ENCODE results near the gene FGF19. TPM values are rescaled to one million over a fixed set of nuclear protein-coding genes. Genes with fewer than 3 reads are reported as not detected.

FGF19 gene
- total and polyA plus RNA-seq, 5 donors from 2014 or later = not detected

GRCh38 chr11:69664103-69664775, 39.6 kb downstream of the FGF19 start:
- Histone ChIP-seq H3K27ac (ENCODE audit: insufficient read depth, low read length, poor library complexity, severe bottlenecking) (no peak overlapping the region), H3K4me1 (ENCODE audit: control insufficient read depth, insufficient read depth, low read length, poor library complexity, severe bottlenecking) (no peaks in the 10 kb centered on the region), H3K4me3 (ENCODE audit: low read depth, low read length) (no peak overlapping the region), H3K36me3 (ENCODE audit: control insufficient read depth, insufficient read depth, low read length) (peaks cover 49% of the 10 kb centered on the region), H3K27me3 (ENCODE audit: control insufficient read depth, insufficient read depth, low read length) (no peaks in the 10 kb centered on the region), H3K9me3 (ENCODE audit: control insufficient read depth in 2 of 2, low read length in 2 of 2) (no peaks in the 10 kb centered on the region)
- Mint-ChIP-seq H3K27ac (peak overlapping the region in 1 of 3 donors; percentile 82), H3K4me1 (peaks cover 0 to 9% (median 4%) of the 10 kb centered on the region in 4 donors), H3K9me3 (no peaks in the 10 kb centered on the region), H3K36me3 (peaks cover 25% of the 10 kb centered on the region), H3K4me3 (peak overlapping the region in 1 of 4 donors; percentile 43), H3K27me3 (no peaks in the 10 kb centered on the region)
- no peak for ATAC-seq (ENCODE audit: low read depth in 2 of 2)
- DNase-seq = no peak

GRCh38 chr11:69663326-69663725, 40.5 kb downstream of the FGF19 start:
- no peak for ATAC-seq (ENCODE audit: low read depth in 2 of 2)
- Mint-ChIP-seq H3K27me3 (no peaks in the 10 kb centered on the region), H3K9me3 (no peaks in the 10 kb centered on the region), H3K4me1 (peaks cover 0 to 9% (median 3%) of the 10 kb centered on the region in 4 donors), H3K27ac (no peak overlapping the region), H3K4me3 (no peak overlapping the region), H3K36me3 (peaks cover 25% of the 10 kb centered on the region)
- H3K4me3 ChIP-seq (ENCODE audit: low read depth, low read length) = no peak overlapping the region
- no peaks in the 10 kb centered on the region for H3K9me3 ChIP-seq (ENCODE audit: control insufficient read depth in 2 of 2, low read length in 2 of 2)
- no peak for DNase-seq
- no peak overlapping the region for H3K27ac ChIP-seq (ENCODE audit: insufficient read depth, low read length, poor library complexity, severe bottlenecking)
- no peaks in the 10 kb centered on the region for H3K27me3 ChIP-seq (ENCODE audit: control insufficient read depth, insufficient read depth, low read length)
- no peaks in the 10 kb centered on the region for H3K4me1 ChIP-seq (ENCODE audit: control insufficient read depth, insufficient read depth, low read length, poor library complexity, severe bottlenecking)
- H3K36me3 ChIP-seq (ENCODE audit: control insufficient read depth, insufficient read depth, low read length) = peaks cover 47% of the 10 kb centered on the region

GRCh38 chr11:69662806-69663205, 41.0 kb downstream of the FGF19 start:
- no peaks in the 10 kb centered on the region for H3K4me1 ChIP-seq (ENCODE audit: control insufficient read depth, insufficient read depth, low read length, poor library complexity, severe bottlenecking)
- no peak overlapping the region for H3K27ac Mint-ChIP-seq
- no peak for DNase-seq
- H3K27ac ChIP-seq (ENCODE audit: insufficient read depth, low read length, poor library complexity, severe bottlenecking) = no peak overlapping the region
- peaks cover 0 to 4% (median 2%) of the 10 kb centered on the region in 4 donors for H3K4me1 Mint-ChIP-seq
- H3K9me3 Mint-ChIP-seq = no peaks in the 10 kb centered on the region
- no peaks in the 10 kb centered on the region for H3K27me3 ChIP-seq (ENCODE audit: control insufficient read depth, insufficient read depth, low read length)
- no peaks in the 10 kb centered on the region for H3K27me3 Mint-ChIP-seq
- no peak overlapping the region for H3K4me3 Mint-ChIP-seq
- no peak for ATAC-seq (ENCODE audit: low read depth in 2 of 2)
- H3K36me3 Mint-ChIP-seq = peaks cover 23% of the 10 kb centered on the region
- H3K4me3 ChIP-seq (ENCODE audit: low read depth, low read length) = no peak overlapping the region
- H3K9me3 ChIP-seq (ENCODE audit: control insufficient read depth in 2 of 2, low read length in 2 of 2) = no peaks in the 10 kb centered on the region
- peaks cover 45% of the 10 kb centered on the region for H3K36me3 ChIP-seq (ENCODE audit: control insufficient read depth, insufficient read depth, low read length)

GRCh38 chr11:69662021-69662698, 41.7 kb downstream of the FGF19 start:
- peaks cover 0 to 3% (median 0%) of the 10 kb centered on the region in 4 donors for H3K4me1 Mint-ChIP-seq

GRCh38 chr11:69661413-69661715, 42.5 kb downstream of the FGF19 start:
- Mint-ChIP-seq H3K36me3 (peaks cover 15% of the 10 kb centered on the region), H3K9me3 (no peaks in the 10 kb centered on the region), H3K4me1 (peaks cover 0 to 3% (median 0%) of the 10 kb centered on the region in 4 donors), H3K4me3 (no peak overlapping the region), H3K27me3 (no peaks in the 10 kb centered on the region), H3K27ac (peak overlapping the region in 1 of 3 donors; percentile 62)
- Histone ChIP-seq H3K4me3 (ENCODE audit: low read depth, low read length) (no peak overlapping the region), H3K4me1 (ENCODE audit: control insufficient read depth, insufficient read depth, low read length, poor library complexity, severe bottlenecking) (no peaks in the 10 kb centered on the region), H3K36me3 (ENCODE audit: control insufficient read depth, insufficient read depth, low read length) (peaks cover 31% of the 10 kb centered on the region), H3K9me3 (ENCODE audit: control insufficient read depth in 2 of 2, low read length in 2 of 2) (no peaks in the 10 kb centered on the region), H3K27ac (ENCODE audit: insufficient read depth, low read length, poor library complexity, severe bottlenecking) (no peak overlapping the region), H3K27me3 (ENCODE audit: control insufficient read depth, insufficient read depth, low read length) (no peaks in the 10 kb centered on the region)
- no peak for ATAC-seq (ENCODE audit: low read depth in 2 of 2)
- no peak for DNase-seq

More at GRCh38 chr11:69662021-69662698, 41.7 kb downstream of the FGF19 start:
- no peak overlapping the region for H3K4me3 Mint-ChIP-seq
- no peak overlapping the region for H3K27ac Mint-ChIP-seq
- Histone ChIP-seq H3K36me3 (ENCODE audit: control insufficient read depth, insufficient read depth, low read length) (peaks cover 39% of the 10 kb centered on the region), H3K27me3 (ENCODE audit: control insufficient read depth, insufficient read depth, low read length) (no peaks in the 10 kb centered on the region), H3K4me3 (ENCODE audit: low read depth, low read length) (no peak overlapping the region), H3K9me3 (ENCODE audit: control insufficient read depth in 2 of 2, low read length in 2 of 2) (no peaks in the 10 kb centered on the region), H3K27ac (ENCODE audit: insufficient read depth, low read length, poor library complexity, severe bottlenecking) (no peak overlapping the region), H3K4me1 (ENCODE audit: control insufficient read depth, insufficient read depth, low read length, poor library complexity, severe bottlenecking) (no peaks in the 10 kb centered on the region)
- no peaks in the 10 kb centered on the region for H3K9me3 Mint-ChIP-seq
- DNase-seq (no peak), ATAC-seq (ENCODE audit: low read depth in 2 of 2) (no peak)
- H3K36me3 Mint-ChIP-seq = peaks cover 16% of the 10 kb centered on the region
- H3K27me3 Mint-ChIP-seq = no peaks in the 10 kb centered on the region

GRCh38 chr11:69660001-69660500, 43.8 kb downstream of the FGF19 start:
- Histone ChIP-seq H3K27me3 (ENCODE audit: control insufficient read depth, insufficient read depth, low read length) (no peaks in the 10 kb centered on the region), H3K4me1 (ENCODE audit: control insufficient read depth, insufficient read depth, low read length, poor library complexity, severe bottlenecking) (no peaks in the 10 kb centered on the region), H3K9me3 (ENCODE audit: control insufficient read depth in 2 of 2, low read length in 2 of 2) (no peaks in the 10 kb centered on the region), H3K36me3 (ENCODE audit: control insufficient read depth, insufficient read depth, low read length) (peaks cover 21% of the 10 kb centered on the region), H3K27ac (ENCODE audit: insufficient read depth, low read length, poor library complexity, severe bottlenecking) (no peak overlapping the region), H3K4me3 (ENCODE audit: low read depth, low read length) (no peak overlapping the region)
- no peak overlapping the region for H3K27ac Mint-ChIP-seq
- peaks cover 13% of the 10 kb centered on the region for H3K36me3 Mint-ChIP-seq
- H3K27me3 Mint-ChIP-seq = no peaks in the 10 kb centered on the region
- no peak overlapping the region for H3K4me3 Mint-ChIP-seq
- DNase-seq = no peak
- no peaks in the 10 kb centered on the region for H3K9me3 Mint-ChIP-seq
- no peak for ATAC-seq (ENCODE audit: low read depth in 2 of 2)
- H3K4me1 Mint-ChIP-seq = peaks cover 0 to 3% (median 0%) of the 10 kb centered on the region in 4 donors

GRCh38 chr11:69659591-69659990, 44.2 kb downstream of the FGF19 start:
- Mint-ChIP-seq H3K4me3 (no peak overlapping the region), H3K36me3 (peaks cover 9% of the 10 kb centered on the region), H3K9me3 (no peaks in the 10 kb centered on the region), H3K27ac (no peak overlapping the region), H3K4me1 (peaks cover 0 to 3% (median 0%) of the 10 kb centered on the region in 4 donors), H3K27me3 (no peaks in the 10 kb centered on the region)
- Histone ChIP-seq H3K36me3 (ENCODE audit: control insufficient read depth, insufficient read depth, low read length) (peaks cover 17% of the 10 kb centered on the region), H3K27me3 (ENCODE audit: control insufficient read depth, insufficient read depth, low read length) (no peaks in the 10 kb centered on the region), H3K9me3 (ENCODE audit: control insufficient read depth in 2 of 2, low read length in 2 of 2) (no peaks in the 10 kb centered on the region), H3K4me3 (ENCODE audit: low read depth, low read length) (no peak overlapping the region), H3K27ac (ENCODE audit: insufficient read depth, low read length, poor library complexity, severe bottlenecking) (no peak overlapping the region), H3K4me1 (ENCODE audit: control insufficient read depth, insufficient read depth, low read length, poor library complexity, severe bottlenecking) (no peaks in the 10 kb centered on the region)
- ATAC-seq (ENCODE audit: low read depth in 2 of 2) (no peak), DNase-seq (no peak)

Data from CD4-positive, CD25-positive, alpha-beta regulatory T cell (primary cell).